CD14-positive monocyte (primary cell): ENCODE data around the gene LMTK3. TPM values are rescaled to one million over a fixed set of nuclear protein-coding genes. Genes with fewer than 3 reads are reported as not detected.

ENCODE experiments used
- DNase-seq, 3 donors: peaks; one replicate each; pipeline ENCODE4 v3.0.0-alpha.2; 2011 to 2022
- H2AFZ ChIP-seq: 2 replicates; pipeline ENCODE4 v1.6.0; 2012; ENCODE audit warnings: mild to moderate bottlenecking, low read depth, low read length, inconsistent platforms; ENCODE audit not compliant: insufficient read depth, poor library complexity, severe bottlenecking
- H3K27ac ChIP-seq, 2 donors: 1 replicate in 1 of 2; 2 replicates in 1 of 2; pipeline ENCODE4 v1.5.1; 2012 to 2013; ENCODE audit warnings: low read length in 2 of 2, control low read depth in 1 of 2, inconsistent platforms in 1 of 2, low read depth in 1 of 2, mild to moderate bottlenecking in 1 of 2
- H3K27me3 ChIP-seq, 2 donors: one replicate each; pipeline versions ENCODE4 v1.6.0 to v1.6.1; 2011 to 2013; ENCODE audit warnings: low read length in 2 of 2; ENCODE audit not compliant: control insufficient read depth in 2 of 2, insufficient read depth in 2 of 2
- H3K36me3 ChIP-seq, 2 donors: replicated peaks in 1 of 2; 1 replicate in 1 of 2; 2 replicates in 1 of 2; pipeline versions ENCODE4 v1.5.1 to v1.6.1; 2012 to 2013; ENCODE audit warnings: low read length in 2 of 2, control low read depth in 1 of 2, inconsistent platforms in 1 of 2, mild to moderate bottlenecking in 1 of 2; ENCODE audit not compliant: insufficient read depth in 2 of 2, control insufficient read depth in 1 of 2
- H3K4me1 ChIP-seq, 2 donors: 1 replicate in 1 of 2; 2 replicates in 1 of 2; pipeline versions ENCODE4 v1.5.1 to v1.6.1; 2012 to 2013; ENCODE audit warnings: low read length in 2 of 2, control low read depth in 1 of 2, inconsistent platforms in 1 of 2, mild to moderate bottlenecking in 1 of 2, moderate library complexity in 1 of 2; ENCODE audit not compliant: insufficient read depth in 2 of 2, control insufficient read depth in 1 of 2
- H3K4me2 ChIP-seq: replicated peaks from 2 replicates; pipeline ENCODE3; 2012; ENCODE audit warnings: low read length, moderate library complexity, mild to moderate bottlenecking; ENCODE audit not compliant: poor library complexity, severe bottlenecking; ENCODE audit errors: extremely low read depth
- H3K4me3 ChIP-seq, 3 experiments: fragments of 200-600 bp in 1 of 3; sonication (generic) in 1 of 3; replicated peaks in 1 of 3; 1 replicate in 2 of 3; 2 replicates in 1 of 3; pipeline ENCODE4 v1.5.1; 2011 to 2013; ENCODE audit warnings: low read length in 3 of 3, mild to moderate bottlenecking in 3 of 3, control low read depth in 2 of 3, low read depth in 2 of 3, inconsistent platforms in 1 of 3, moderate library complexity in 1 of 3
- H3K79me2 ChIP-seq: 2 replicates; pipeline ENCODE4 v1.6.0; 2012; ENCODE audit warnings: mild to moderate bottlenecking, control low read depth, inconsistent platforms, low read length, moderate library complexity; ENCODE audit not compliant: insufficient read depth
- H3K9ac ChIP-seq: 2 replicates; pipeline ENCODE4 v1.6.0; 2017; ENCODE audit warnings: low read length, mild to moderate bottlenecking; ENCODE audit not compliant: insufficient read depth, poor library complexity, severe bottlenecking
- H3K9me3 ChIP-seq, 2 donors: replicated peaks in 1 of 2; 1 replicate in 1 of 2; 2 replicates in 1 of 2; pipeline versions ENCODE4 v1.5.1 to v1.6.1; 2012 to 2013; ENCODE audit warnings: low read length in 2 of 2, control low read depth in 1 of 2; ENCODE audit not compliant: control insufficient read depth in 1 of 2, insufficient read depth in 1 of 2
- H4K20me1 ChIP-seq: 2 replicates; pipeline ENCODE4 v1.6.0; 2012; ENCODE audit warnings: mild to moderate bottlenecking, low read length, control low read depth, moderate library complexity; ENCODE audit not compliant: insufficient read depth
- H3K27ac Mint-ChIP-seq, 7 donors: one replicate each; pipeline ENCODE4 v1.8.0; 2020; ENCODE audit warnings: mild to moderate bottlenecking in 7 of 7, mixed read lengths in 7 of 7, moderate library complexity in 6 of 7, inconsistent platforms in 2 of 7
- H3K27me3 Mint-ChIP-seq, 3 donors: one replicate each; pipeline ENCODE4 v1.8.0; 2021 to 2022; ENCODE audit warnings: low read depth in 3 of 3, mild to moderate bottlenecking in 3 of 3, mixed read lengths in 3 of 3, moderate library complexity in 3 of 3, inconsistent platforms in 1 of 3
- H3K36me3 Mint-ChIP-seq, 2 donors: one replicate each; pipeline ENCODE4 v1.8.0; 2020; ENCODE audit warnings: mixed read lengths in 2 of 2, inconsistent platforms in 1 of 2, mild to moderate bottlenecking in 1 of 2
- H3K4me1 Mint-ChIP-seq: one replicate; pipeline ENCODE4 v1.8.0; 2020; ENCODE audit warnings: mild to moderate bottlenecking, mixed read lengths
- H3K4me3 Mint-ChIP-seq, 2 donors: one replicate each; pipeline ENCODE4 v1.8.0; 2020; ENCODE audit warnings: mild to moderate bottlenecking in 2 of 2, mixed read lengths in 2 of 2, moderate library complexity in 1 of 2
- H3K9me3 Mint-ChIP-seq, 7 donors: one replicate each; pipeline ENCODE4 v1.8.0; 2020 to 2022; ENCODE audit warnings: mixed read lengths in 7 of 7, mild to moderate bottlenecking in 6 of 7, moderate library complexity in 6 of 7, inconsistent platforms in 2 of 7
- CTCF ChIP-seq: fragments of 200-600 bp; IDR thresholded peaks from one replicate; pipeline ENCODE4 v1.8.0; 2022; ENCODE audit warnings: antibody characterized with exemption, mild to moderate bottlenecking
- WGBS: methylation state at CpG from one replicate; pipeline ENCODE4 v1.1.5; 2013; ENCODE audit warnings: missing lambda C conversion rate; ENCODE audit not compliant: insufficient coverage; 5-methylcytosine and 5-hydroxymethylcytosine counted together
- intact Hi-C, 2 donors: fragments of 100-400 bp; cut with micrococcal nuclease; formaldehyde crosslinking; loops; one replicate each; pipeline versions ENCODE4 v1.15.0 to v1.15.1; 2023
- polyA plus RNA-seq, 3 donors: library from polyadenylated mRNA; depleted of rRNA in 1 of 3; unstranded in 2 of 3; stranded (reverse) in 1 of 3; fragments of 300-500 nt in 2 of 3; fragments of >200 nt in 1 of 3; fragmentation: Illumina TruSeq in 2 of 3; gene quantifications; 1 replicate in 2 of 3; 2 replicates in 1 of 3; pipeline ENCODE4 v1.2.3, GENCODE V29; 2012 to 2021

Gene LMTK3
- polyA plus RNA-seq, 3 donors = 0.08 TPM; not detected in 2

- no peaks in the 10 kb centered on the region for H3K27me3 ChIP-seq
- H3K4me2 ChIP-seq = no peak overlapping the region
- Mint-ChIP-seq H3K4me1 (no peaks in the 10 kb centered on the region), H3K27me3 (peaks cover 0 to 2% (median 1%) of the 10 kb centered on the region in 3 donors), H3K9me3 (peaks cover 0 to 4% (median 0%) of the 10 kb centered on the region in 7 donors), H3K27ac (no peak overlapping the region), H3K4me3 (no peak overlapping the region), H3K36me3 (peaks cover 6 to 13% of the 10 kb centered on the region in 2 donors)
- H4K20me1 ChIP-seq = no peaks in the 10 kb centered on the region
- no peaks in the 10 kb centered on the region for H3K79me2 ChIP-seq
- no peak for TF ChIP-seq CTCF
- H3K4me1 ChIP-seq = no peaks in the 10 kb centered on the region
- no peak overlapping the region for H2AFZ ChIP-seq
- H3K27ac ChIP-seq = no peak overlapping the region
- peaks cover 2 to 7% of the 10 kb centered on the region in 2 donors for H3K36me3 ChIP-seq
- DNase-seq = no peak
- no peaks in the 10 kb centered on the region for H3K9me3 ChIP-seq
- intact Hi-C loops = no loop called here
- H3K4me3 ChIP-seq = no peak overlapping the region
- no peak overlapping the region for H3K9ac ChIP-seq
- 95% methylated on average over 52 of the region's 62 CpGs for WGBS
Observed at GRCh38 chr19:48461982-48462655, 49.5 kb downstream of the LMTK3 start.

- peaks cover 0 to 4% (median 0%) of the 10 kb centered on the region in 7 donors for H3K9me3 Mint-ChIP-seq
- no peak overlapping the region for H3K4me3 Mint-ChIP-seq
- H3K4me3 ChIP-seq = no peak overlapping the region
- no peak overlapping the region for H3K4me2 ChIP-seq
- H3K36me3 Mint-ChIP-seq = peaks cover 9 to 17% of the 10 kb centered on the region in 2 donors
- no peaks in the 10 kb centered on the region for H3K9me3 ChIP-seq
- H3K27ac ChIP-seq = no peak overlapping the region
- no peak for TF ChIP-seq CTCF
- no peaks in the 10 kb centered on the region for H3K4me1 ChIP-seq
- H3K36me3 ChIP-seq = peaks cover 4 to 10% of the 10 kb centered on the region in 2 donors
- DNase-seq = no peak
- WGBS = 97% methylated on average over 35 of the region's 36 CpGs
- H3K27me3 ChIP-seq = no peaks in the 10 kb centered on the region
- no peak overlapping the region for H2AFZ ChIP-seq
- H3K27me3 Mint-ChIP-seq = peaks cover 0 to 2% (median under 1%) of the 10 kb centered on the region in 3 donors
- H3K4me1 Mint-ChIP-seq = no peaks in the 10 kb centered on the region
- H3K79me2 ChIP-seq = no peaks in the 10 kb centered on the region
- no peaks in the 10 kb centered on the region for H4K20me1 ChIP-seq
- H3K9ac ChIP-seq = no peak overlapping the region
- no peak overlapping the region for H3K27ac Mint-ChIP-seq
- intact Hi-C loops = no loop called here
Observed at GRCh38 chr19:48461651-48461981, 50.0 kb downstream of the LMTK3 start.
